Erythroblast (primary cell): ENCODE measurements around the gene BEND3.
"Not testable (repeated sequence)": the region's sequence is repeated elsewhere in the genome, so short reads cannot be mapped to it uniquely, and the experiment has no call there.

Source experiments
- GATA1 ChIP-seq: IDR thresholded peaks from 2 replicates; pipeline ENCODE4 v1.6.1; 2011; ENCODE audit warnings: low read depth, mild to moderate bottlenecking, control low read depth, low read length, moderate library complexity
- POLR2A ChIP-seq: IDR thresholded peaks from 2 replicates; pipeline ENCODE4 v1.6.1; 2011; ENCODE audit warnings: mild to moderate bottlenecking, low read length

DNA sequence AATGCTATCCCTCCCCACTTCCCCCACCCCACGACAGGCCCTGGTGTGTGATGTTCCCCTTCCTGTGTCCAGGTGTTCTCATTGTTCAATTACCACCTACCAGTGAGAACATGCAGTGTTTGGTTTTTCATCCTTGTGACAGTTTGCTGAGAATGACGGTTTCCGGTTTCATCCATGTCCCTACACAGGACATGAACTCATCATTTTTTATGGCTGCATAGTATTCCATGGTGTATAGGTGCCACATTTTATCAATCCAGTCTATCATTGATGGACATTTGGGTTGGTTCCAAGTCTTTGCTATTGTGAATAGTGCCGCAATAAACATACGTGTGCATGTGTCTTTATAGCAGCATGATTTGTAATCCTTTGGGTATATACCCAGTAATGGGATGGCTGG is 49.0 kb upstream of the BEND3 start:
- not testable (repeated sequence) for TF ChIP-seq POLR2A, GATA1
